NCI-H2196 treated with DMSO at 0.1 percent for 48 hours (cell line): ENCODE measurements around the gene DAAM1.

Experiments
- DNase-seq: peaks from one replicate; lab custom pipeline; 2025; ENCODE audit not compliant: unreplicated experiment; lab: John Stamatoyannopoulos, UW

DAAM1 gene

DNA sequence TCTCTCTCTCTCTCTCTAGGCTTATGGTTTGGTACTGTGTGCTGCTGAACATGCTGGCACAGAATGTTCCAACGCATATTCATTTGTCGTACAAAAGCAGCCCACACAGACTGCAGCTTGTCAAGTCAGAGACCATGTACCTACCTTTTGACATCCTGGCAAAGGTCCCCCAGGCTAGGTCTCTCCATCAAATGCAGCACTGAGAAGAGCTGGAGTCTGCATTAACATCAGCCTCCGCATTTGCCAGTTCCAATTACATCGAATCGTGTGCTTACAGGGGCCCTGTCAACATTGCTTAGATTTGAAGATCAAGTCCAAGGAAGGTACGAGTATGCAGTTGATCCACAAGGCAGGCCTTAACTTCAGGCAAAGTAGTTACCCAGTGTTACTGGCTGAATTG is 228.8 kb downstream of the DAAM1 start:
- DNase-seq = no peak

DNA sequence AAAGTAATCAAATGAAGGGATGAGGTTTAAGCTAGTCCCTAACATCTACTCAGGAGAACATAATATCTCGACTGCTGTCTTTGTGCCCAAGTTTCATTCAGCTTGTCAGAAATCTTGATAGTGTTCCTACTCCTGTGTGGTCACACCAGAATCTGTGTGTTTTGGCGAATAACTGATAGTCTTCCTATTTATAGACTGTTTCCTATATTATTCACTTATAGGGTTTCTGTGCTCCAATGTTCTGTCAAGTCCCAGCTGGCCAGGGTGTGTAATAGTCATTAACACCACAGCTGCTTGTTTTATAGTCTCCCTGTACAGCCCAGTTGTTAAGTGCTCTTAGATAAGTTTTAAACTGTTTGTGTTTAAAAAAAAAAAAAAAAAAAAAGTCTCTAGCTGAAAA is 230.8 kb downstream of the DAAM1 start:
- DNase-seq = no peak
